GM23338 (cell line): ENCODE data around the gene MIPEP.

Source experiments
- CTCF ChIP-seq, 2 experiments: fragments of 200-600 bp in 1 of 2; sonication (generic) in 1 of 2; conservative IDR thresholded peaks; 2 replicates each; pipeline versions ENCODE4 v1.5.1 to v1.6.1; 2016 to 2017; ENCODE audit warnings: antibody characterized with exemption in 2 of 2, low read depth in 2 of 2, mild to moderate bottlenecking in 2 of 2, moderate library complexity in 1 of 2
- EZH2 ChIP-seq: fragments of 200-600 bp; sonication (generic); IDR thresholded peaks from one replicate; pipeline ENCODE4 v1.8.0; 2017; ENCODE audit warnings: antibody characterized with exemption, mild to moderate bottlenecking, low read depth; ENCODE audit not compliant: unreplicated experiment
- JUNB ChIP-seq: IDR thresholded peaks from one replicate; pipeline ENCODE4 v1.6.1; 2016; ENCODE audit warnings: antibody characterized with exemption; ENCODE audit not compliant: unreplicated experiment
- POLR2AphosphoS5 ChIP-seq: IDR thresholded peaks from 2 replicates; pipeline ENCODE4 v1.6.1; 2016; ENCODE audit warnings: antibody characterized with exemption, low read depth

DNA sequence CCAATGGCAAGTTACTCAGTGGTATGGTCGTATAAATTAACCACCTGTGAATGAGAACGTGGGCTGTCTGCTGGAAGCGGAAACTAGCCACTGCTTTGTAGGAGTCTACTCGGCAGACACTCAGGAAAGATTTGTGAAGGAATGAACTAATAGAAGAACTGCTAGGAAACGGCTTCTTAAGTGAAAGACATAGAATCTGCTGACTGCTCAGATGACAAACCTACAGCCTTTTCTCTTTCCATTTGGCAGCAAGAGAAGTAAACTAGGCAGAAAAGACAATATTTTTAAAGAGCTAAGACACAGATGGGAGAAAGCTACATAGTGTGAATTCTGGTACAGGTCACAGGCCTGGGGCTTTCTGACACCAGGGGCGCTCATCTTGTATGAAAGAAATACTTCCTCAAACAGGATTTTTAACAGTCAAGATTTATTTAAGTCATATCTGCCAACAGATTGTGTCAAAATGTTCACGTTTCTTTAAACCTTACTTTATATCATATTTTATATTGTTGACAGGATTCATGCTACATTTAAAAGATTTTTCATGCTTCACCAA, 78.4 kb downstream of the MIPEP start:
- TF ChIP-seq JUNB (no peak), POLR2AphosphoS5 (no peak), CTCF (conservative IDR thresholded peaks at IDR 0.05; ENCODE audit: low read depth in 2 of 2) (peak; percentile 7 to 52; a peak in 2 of 4 replicates), EZH2 (no peak)
